ENCODE results near the gene SCP2.

Gene SCP2

DNA sequence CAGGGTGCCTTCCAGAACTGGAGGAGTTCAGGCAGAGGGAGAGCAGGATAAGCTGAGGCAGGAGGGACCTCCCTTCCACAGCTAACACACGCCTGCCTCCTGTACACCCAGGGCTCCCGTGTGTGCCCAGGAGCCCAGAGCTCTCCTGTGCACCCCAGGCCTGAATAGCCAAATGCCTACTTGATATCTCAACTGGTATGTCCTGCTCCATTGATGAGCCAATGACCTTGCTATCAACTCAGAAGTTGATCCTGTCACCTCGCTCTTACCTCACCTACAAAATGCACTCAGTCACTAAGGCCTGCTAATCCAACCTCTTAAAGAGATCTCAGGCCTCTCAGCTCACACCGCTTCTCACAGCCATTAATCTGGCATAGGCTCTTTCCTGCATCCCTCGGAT, 12.6 kb upstream of the SCP2 start:
- H3K36me3 ChIP-seq (ENCODE audit: control insufficient read depth, low read length) = no peaks in the 10 kb centered on the region
- no peak overlapping the region for H3K4me2 ChIP-seq (ENCODE audit: low read length)
- H4K20me1 ChIP-seq (ENCODE audit: control insufficient read depth, insufficient read depth, low read depth, low read length) = no peaks in the 10 kb centered on the region
- H3K79me2 ChIP-seq (ENCODE audit: control insufficient read depth, low read length) = no peaks in the 10 kb centered on the region
- H3K27ac ChIP-seq (ENCODE audit: low read depth, low read length) = no peak overlapping the region
- H3K9me2 ChIP-seq (replicated peaks; ENCODE audit: control insufficient read depth, low read length) = no peaks in the 10 kb centered on the region
- H3F3A ChIP-seq (ENCODE audit: control insufficient read depth, insufficient read depth) = no peaks in the 10 kb centered on the region
- no peaks in the 10 kb centered on the region for H3K4me1 ChIP-seq (ENCODE audit: control insufficient read depth, low read length)
- H3K27me3 ChIP-seq (ENCODE audit: control insufficient read depth, low read length) = no peaks in the 10 kb centered on the region
- H3K4me3 ChIP-seq (ENCODE audit: low read length) = no peak overlapping the region
- no peaks in the 10 kb centered on the region for H3K9me3 ChIP-seq (ENCODE audit: control insufficient read depth, insufficient read depth, low read length)
- TF ChIP-seq, protein P1, sequence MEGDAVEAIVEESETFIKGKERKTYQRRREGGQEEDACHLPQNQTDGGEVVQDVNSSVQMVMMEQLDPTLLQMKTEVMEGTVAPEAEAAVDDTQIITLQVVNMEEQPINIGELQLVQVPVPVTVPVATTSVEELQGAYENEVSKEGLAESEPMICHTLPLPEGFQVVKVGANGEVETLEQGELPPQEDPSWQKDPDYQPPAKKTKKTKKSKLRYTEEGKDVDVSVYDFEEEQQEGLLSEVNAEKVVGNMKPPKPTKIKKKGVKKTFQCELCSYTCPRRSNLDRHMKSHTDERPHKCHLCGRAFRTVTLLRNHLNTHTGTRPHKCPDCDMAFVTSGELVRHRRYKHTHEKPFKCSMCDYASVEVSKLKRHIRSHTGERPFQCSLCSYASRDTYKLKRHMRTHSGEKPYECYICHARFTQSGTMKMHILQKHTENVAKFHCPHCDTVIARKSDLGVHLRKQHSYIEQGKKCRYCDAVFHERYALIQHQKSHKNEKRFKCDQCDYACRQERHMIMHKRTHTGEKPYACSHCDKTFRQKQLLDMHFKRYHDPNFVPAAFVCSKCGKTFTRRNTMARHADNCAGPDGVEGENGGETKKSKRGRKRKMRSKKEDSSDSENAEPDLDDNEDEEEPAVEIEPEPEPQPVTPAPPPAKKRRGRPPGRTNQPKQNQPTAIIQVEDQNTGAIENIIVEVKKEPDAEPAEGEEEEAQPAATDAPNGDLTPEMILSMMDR (IDR thresholded peaks at IDR 0.05; ENCODE audit: low read depth, low read length, poor library complexity, severe bottlenecking) = no peak
- TF ChIP-seq EZH2phosphoT487 (IDR thresholded peaks at IDR 0.05; ENCODE audit: borderline replicate concordance, low read length) = no peak

DNA sequence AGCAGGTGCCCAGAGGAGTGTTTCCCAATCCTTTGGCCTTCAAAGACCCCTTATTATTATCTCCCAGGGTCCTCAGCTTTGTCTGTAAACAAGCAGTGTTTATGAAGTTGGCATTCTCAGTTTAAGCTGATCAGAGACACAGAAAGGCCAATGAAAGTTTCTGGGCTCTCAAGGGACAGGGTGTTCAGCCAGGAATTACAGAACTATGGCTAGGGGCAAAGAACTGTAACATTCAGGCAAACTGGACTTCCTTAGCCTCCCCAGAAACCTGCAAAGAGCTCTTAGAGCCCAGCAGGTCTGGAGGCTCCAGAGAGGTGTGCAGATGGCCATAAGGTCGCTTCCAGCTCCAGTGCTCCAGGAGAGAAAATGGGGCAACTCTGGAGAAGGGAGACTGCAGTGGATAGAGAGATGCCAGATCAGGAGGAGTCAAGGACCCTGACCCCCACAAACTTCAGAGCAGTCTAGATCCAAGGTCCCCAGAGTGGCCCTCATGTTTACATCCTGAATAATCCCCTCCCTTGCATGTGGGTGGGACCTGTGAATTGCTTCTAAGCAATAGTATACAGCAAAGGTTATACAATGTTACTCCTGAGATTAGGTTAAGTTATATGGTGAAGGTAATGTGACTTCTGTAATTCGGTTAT, 11.7 kb upstream of the SCP2 start:
- Histone ChIP-seq H3K27me3 (ENCODE audit: control insufficient read depth, low read length) (no peaks in the 10 kb centered on the region), H3K36me3 (ENCODE audit: control insufficient read depth, low read length) (no peaks in the 10 kb centered on the region), H3K4me3 (ENCODE audit: low read length) (no peak overlapping the region), H4K20me1 (ENCODE audit: control insufficient read depth, insufficient read depth, low read depth, low read length) (no peaks in the 10 kb centered on the region), H3F3A (ENCODE audit: control insufficient read depth, insufficient read depth) (no peaks in the 10 kb centered on the region), H3K9me2 (replicated peaks; ENCODE audit: control insufficient read depth, low read length) (no peaks in the 10 kb centered on the region), H3K4me2 (ENCODE audit: low read length) (no peak overlapping the region), H3K4me1 (ENCODE audit: control insufficient read depth, low read length) (no peaks in the 10 kb centered on the region), H3K79me2 (ENCODE audit: control insufficient read depth, low read length) (no peaks in the 10 kb centered on the region), H3K27ac (ENCODE audit: low read depth, low read length) (no peak overlapping the region), H3K9me3 (ENCODE audit: control insufficient read depth, insufficient read depth, low read length) (no peaks in the 10 kb centered on the region)
- TF ChIP-seq, protein P1 (IDR thresholded peaks at IDR 0.05; ENCODE audit: low read depth, low read length, poor library complexity, severe bottlenecking) = no peak
- no peak for TF ChIP-seq EZH2phosphoT487 (IDR thresholded peaks at IDR 0.05; ENCODE audit: borderline replicate concordance, low read length)

DNA sequence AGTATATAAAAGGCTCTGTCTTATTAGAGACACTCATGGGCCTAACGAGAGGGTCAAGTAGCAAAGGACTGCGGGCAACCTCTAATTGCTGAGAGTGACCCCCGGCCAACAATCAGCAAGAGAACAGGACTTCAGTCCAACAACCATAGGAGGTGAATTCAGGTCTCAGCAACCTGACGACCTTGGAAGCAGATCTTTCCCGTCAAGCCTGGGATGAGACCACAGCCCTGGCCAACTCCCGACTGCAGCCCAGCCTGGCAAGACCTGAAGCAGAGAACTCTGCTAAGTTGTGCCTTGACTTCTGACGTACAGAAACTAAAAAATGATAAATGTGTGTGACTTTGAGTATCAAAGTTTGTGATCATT, 11.2 kb upstream of the SCP2 start:
- Histone ChIP-seq H3K36me3 (ENCODE audit: control insufficient read depth, low read length) (no peaks in the 10 kb centered on the region), H3K9me2 (replicated peaks; ENCODE audit: control insufficient read depth, low read length) (no peaks in the 10 kb centered on the region), H4K20me1 (ENCODE audit: control insufficient read depth, insufficient read depth, low read depth, low read length) (no peaks in the 10 kb centered on the region), H3K4me2 (ENCODE audit: low read length) (no peak overlapping the region), H3K79me2 (ENCODE audit: control insufficient read depth, low read length) (no peaks in the 10 kb centered on the region), H3K27me3 (ENCODE audit: control insufficient read depth, low read length) (no peaks in the 10 kb centered on the region), H3K4me3 (ENCODE audit: low read length) (no peak overlapping the region), H3K4me1 (ENCODE audit: control insufficient read depth, low read length) (no peaks in the 10 kb centered on the region), H3F3A (ENCODE audit: control insufficient read depth, insufficient read depth) (no peaks in the 10 kb centered on the region), H3K27ac (ENCODE audit: low read depth, low read length) (no peak overlapping the region), H3K9me3 (ENCODE audit: control insufficient read depth, insufficient read depth, low read length) (no peaks in the 10 kb centered on the region)
- TF ChIP-seq EZH2phosphoT487 (IDR thresholded peaks at IDR 0.05; ENCODE audit: borderline replicate concordance, low read length) = no peak
- TF ChIP-seq, protein P1 (IDR thresholded peaks at IDR 0.05; ENCODE audit: low read depth, low read length, poor library complexity, severe bottlenecking) = no peak

Measured in DOHH2 (cell line).